Left cardiac atrium (tissue), 4 donors: ENCODE measurements around the gene NT5DC1. TPM values are rescaled to one million over a fixed set of nuclear protein-coding genes. Genes with fewer than 3 reads are reported as not detected.

Source experiments
- ATAC-seq, 2 donors: fragments of 200-7000 bp; cut with Tn5 transposase; one replicate each; pipeline ENCODE4 v1.9.1; 2020; ENCODE audit warnings: mild to moderate bottlenecking in 2 of 2, moderate library complexity in 2 of 2
- DNase-seq: peaks from one replicate; pipeline ENCODE4 v3.0.0-alpha.2; 2020
- intact Hi-C, 2 donors: fragments of 100-400 bp; cut with DNase I; formaldehyde crosslinking; loops; one replicate each; pipeline versions ENCODE4 v1.14.1 to v1.15.1; 2022 to 2023
- total RNA-seq, 2 donors: library from RNA; stranded (reverse); fragmentation: NEBNext Ultra II Directional; extraction: Animal tissue kit (Norgen Biotek cat#: 25700); gene quantifications; one replicate each; pipeline ENCODE4 v1.2.1, GENCODE V29; 2021
- donor health status: DM: no; HTN: yes; CAD: no.
- donor health status: DM: no; HTN: yes; CAD: no; lungs with severe emphysema.
- donor health status: DM: yes; HTN: yes; CAD: no.
- donor health status: Dilated cardiomyopathy.

NT5DC1 gene
- total RNA-seq, 2 donors from 2014 or later: 36.1 to 53.7 TPM

DNA sequence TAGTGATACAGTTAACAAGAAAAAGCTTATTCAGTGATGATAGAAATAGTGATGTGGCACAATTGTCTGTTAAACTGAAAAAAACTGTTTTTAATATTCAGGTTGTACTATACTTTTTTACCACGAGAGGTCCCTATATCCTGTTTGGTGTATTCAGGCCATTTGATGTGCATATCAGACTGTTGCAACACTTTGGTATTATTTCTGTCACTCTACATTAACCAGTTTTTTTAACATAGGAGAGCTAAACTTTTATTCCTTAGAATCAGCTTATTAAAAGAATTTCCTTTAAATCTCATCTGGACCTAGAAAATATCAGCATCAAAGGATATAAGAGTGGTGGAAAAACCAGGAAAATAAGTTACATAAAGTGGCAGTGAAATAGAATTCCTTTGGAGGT lies 116.4 kb downstream of the NT5DC1 start:
- intact Hi-C loops: loop anchor here in 1 of 2 donors (5.0 kb wide), 1 partner anchor 315 kb away; no protein-coding TSS in a partner anchor
- ATAC-seq: peak; percentile 33 to 34
- no peak for DNase-seq

DNA sequence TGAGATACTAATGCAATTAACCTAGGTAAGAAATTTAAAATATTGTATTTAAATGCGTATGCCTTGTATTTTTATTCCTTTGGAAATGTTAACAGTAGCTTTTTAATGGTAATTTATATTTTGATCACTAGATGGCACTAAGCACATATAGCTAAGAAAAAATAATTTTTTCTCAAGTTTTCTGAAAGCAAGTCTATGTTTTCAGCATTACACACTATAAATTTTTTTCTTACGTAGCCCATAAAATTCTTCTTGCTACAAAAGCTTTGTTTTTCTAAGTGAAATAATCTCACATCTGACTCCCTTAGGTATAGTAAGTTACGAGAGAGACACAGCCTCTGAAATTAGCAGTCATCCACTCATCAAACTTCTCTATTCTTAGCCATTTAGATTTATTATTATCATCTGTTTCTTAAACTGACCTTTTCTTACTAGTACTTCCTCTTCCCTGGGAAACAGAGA lies 117.5 kb downstream of the NT5DC1 start:
- intact Hi-C loops: loop anchor here in 1 of 2 donors (5.0 kb wide), 1 partner anchor 314 kb away; no protein-coding TSS in a partner anchor
- ATAC-seq (no peak), DNase-seq (no peak)

DNA sequence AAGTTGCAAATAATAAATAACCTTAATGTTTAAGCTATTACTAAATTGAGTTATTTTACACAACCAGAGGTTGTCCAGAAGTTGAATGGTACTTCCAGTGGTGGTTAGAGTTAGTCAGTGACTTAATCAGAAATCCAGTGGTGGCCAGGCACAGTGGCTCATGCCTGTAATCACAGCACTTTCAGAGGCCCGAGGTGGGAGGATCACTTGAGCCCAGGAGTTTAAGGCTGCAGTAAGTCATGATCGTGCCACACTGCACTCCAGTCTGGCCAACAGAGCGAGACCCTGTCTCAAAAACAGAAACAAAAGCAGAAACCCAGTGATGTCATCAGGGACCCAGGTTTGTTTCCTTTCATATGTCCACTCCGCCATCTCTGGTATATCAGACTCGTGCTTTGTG lies 118.2 kb downstream of the NT5DC1 start:
- no peak for ATAC-seq
- no peak for DNase-seq
- intact Hi-C loops: loop anchor here in 1 of 2 donors (5.0 kb wide), 1 partner anchor 313 kb away; no protein-coding TSS in a partner anchor

- intact Hi-C loops: no loop called here
- ATAC-seq: peak in 1 of 2 donors; percentile 40
- DNase-seq: no peak
These were observed 120.4 kb downstream of the NT5DC1 start for GRCh38 chr6:116221067-116221466.

DNA sequence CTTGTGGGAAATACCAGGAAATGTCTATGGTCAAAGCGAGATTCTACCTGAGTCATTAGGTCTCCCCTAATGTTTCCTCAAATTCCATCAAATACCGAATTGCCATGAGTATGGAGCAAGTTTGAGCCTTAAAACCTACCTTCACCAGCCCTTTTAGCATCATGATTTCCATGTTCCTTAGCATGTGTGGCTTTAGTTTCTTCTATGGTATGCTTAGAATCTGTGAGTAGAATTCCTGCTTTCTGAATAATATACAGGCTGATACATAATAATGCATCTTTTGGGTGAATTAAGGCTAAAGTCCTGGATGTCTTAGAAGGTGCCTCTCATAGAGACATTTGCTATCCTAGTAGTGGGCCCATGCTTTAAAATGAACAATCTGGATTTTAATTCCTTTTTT lies 121.3 kb downstream of the NT5DC1 start:
- DNase-seq (no peak), ATAC-seq (no peak)
- intact Hi-C loops: no loop called here

DNA sequence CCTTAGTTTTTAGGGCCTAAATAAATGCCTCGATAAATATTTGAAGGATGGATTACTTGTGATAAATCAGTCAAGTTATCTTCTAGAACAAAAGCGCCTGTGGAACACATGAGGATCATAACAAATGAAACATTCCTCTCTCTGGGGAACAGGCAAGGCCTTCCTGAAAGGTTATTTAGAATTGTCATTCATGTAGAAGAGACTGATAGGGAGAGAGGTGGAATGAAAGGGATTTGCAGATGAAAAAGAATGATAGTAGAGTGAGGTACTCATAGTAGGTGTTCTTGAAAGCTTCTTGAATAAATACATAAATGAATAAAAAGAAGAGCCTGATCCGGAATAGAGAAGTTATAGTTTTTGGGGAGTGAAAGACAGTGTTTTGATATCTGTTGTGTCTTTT lies 122.7 kb downstream of the NT5DC1 start:
- no peak for ATAC-seq
- no peak for DNase-seq

GRCh38 chr6:116229287-116229913 lies 128.7 kb downstream of the NT5DC1 start:
- peak; percentile 89 for DNase-seq
- intact Hi-C loops: no loop called here
- ATAC-seq: peak; percentile 89 to 97

More for the DNA sequence above, 122.7 kb downstream of the NT5DC1 start:
- intact Hi-C loops: no loop called here

- intact Hi-C loops: no loop called here
- ATAC-seq (no peak), DNase-seq (no peak)
These were observed 134.0 kb downstream of the NT5DC1 start for GRCh38 chr6:116234689-116235088.

- intact Hi-C loops: no loop called here
- no peak for ATAC-seq
- no peak for DNase-seq
These were observed 137.4 kb downstream of the NT5DC1 start for GRCh38 chr6:116238083-116238482.

DNA sequence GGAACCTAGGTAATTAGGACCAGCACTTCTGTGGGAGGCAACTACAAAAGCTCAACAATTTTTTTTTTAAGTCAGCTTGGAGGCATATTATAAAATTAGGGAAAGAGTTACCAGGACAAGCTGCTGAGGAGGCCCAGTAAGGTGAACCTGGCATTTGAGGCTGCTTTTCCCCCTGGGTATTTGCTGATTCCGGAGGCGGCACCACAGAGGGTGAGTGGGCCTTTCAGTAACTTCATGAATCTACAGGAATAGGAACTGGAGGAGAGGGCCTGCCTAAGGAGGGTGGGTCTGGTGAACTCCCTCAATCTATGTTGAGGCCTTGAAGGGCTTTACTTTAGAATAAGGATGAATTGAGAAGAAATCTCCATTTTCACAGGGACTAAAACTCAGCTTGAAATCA lies 138.6 kb downstream of the NT5DC1 start:
- DNase-seq (no peak), ATAC-seq (no peak)
- intact Hi-C loops: no loop called here

GRCh38 chr6:116239856-116240255 lies 139.2 kb downstream of the NT5DC1 start:
- DNase-seq (no peak), ATAC-seq (no peak)
- intact Hi-C loops: no loop called here

GRCh38 chr6:116244284-116244683 lies 143.6 kb downstream of the NT5DC1 start:
- no peak for ATAC-seq
- intact Hi-C loops: no loop called here
- no peak for DNase-seq

- DNase-seq (no peak), ATAC-seq (peak in 1 of 2 donors; percentile 35)
- intact Hi-C loops: no loop called here
These were observed 145.4 kb downstream of the NT5DC1 start for GRCh38 chr6:116246089-116246488.

DNA sequence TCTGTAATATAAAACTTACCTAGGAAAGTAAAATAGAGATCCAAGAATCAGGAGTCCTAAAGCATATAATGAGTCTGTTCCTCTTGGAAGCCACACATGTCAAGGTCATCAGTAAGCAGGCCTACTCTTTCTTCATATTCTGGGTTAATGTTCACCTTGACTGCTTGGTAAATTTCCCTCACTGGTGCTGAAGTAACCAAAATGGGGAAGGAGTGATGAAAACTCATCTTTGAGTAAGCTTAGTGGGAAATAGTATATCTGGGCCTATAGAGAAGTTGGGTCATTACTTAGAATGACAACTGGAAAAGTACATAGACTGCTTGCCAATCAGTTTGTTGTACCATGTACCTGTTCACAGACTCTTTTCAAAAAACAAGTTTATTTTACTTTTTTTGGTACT lies 146.6 kb downstream of the NT5DC1 start:
- ATAC-seq (no peak), DNase-seq (no peak)
- intact Hi-C loops: no loop called here

- DNase-seq (no peak), ATAC-seq (peak; percentile 18 to 23)
- intact Hi-C loops: no loop called here
These were observed 147.9 kb downstream of the NT5DC1 start for GRCh38 chr6:116248577-116248976.

DNA sequence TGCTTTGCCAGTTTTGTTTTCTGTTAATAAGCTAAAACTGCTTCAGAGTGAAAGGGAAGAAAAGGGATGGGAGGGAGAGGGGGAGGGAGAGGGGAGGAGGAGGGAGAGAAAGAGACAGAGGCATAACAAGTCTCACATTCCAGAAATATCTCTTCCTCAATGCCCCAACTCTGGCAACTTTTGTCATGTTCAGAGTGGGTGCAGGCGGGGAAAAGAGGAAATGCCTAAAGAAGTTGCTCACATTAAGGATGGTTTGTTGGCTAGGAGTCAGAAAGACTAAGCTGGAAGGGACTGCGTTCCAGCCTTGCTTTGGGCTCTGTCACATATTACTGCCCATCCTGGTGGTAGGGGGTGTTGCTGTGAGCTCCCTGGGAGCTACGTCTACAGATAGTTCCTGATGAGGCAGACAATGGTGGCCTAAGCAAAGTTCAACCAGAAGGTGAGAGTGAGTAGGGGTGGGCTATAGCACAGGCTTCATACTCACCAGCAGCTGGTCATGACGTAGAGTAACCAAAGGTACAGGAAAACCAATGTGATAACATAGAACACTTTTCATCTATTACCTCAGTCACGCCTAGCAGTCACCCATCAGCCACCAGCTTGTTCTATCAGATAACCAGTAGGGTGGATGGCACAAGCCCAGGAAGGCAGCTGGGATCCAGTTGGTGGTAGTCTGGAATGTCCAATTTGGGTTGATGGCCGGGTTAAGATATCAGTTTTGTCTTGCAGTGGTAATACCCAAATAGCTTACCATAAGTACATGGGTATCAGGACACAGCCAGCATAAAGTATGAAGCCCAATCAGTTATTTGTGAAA lies 151.1 kb downstream of the NT5DC1 start:
- no peak for ATAC-seq
- DNase-seq: no peak
- intact Hi-C loops: no loop called here

- no peak for ATAC-seq
- no peak for DNase-seq
- intact Hi-C loops: no loop called here
These were observed 152.5 kb downstream of the NT5DC1 start for GRCh38 chr6:116253188-116253504.

- ATAC-seq (peak; percentile 99), DNase-seq (peak; percentile 96)
- intact Hi-C loops: no loop called here
These were observed 153.0 kb downstream of the NT5DC1 start, which contains the start of gene TSPYL4 for GRCh38 chr6:116253505-116254296. Gene TSPYL4 (minus strand): TSS chr6:116254075. CDS start chr6:116254008, 67 bp downstream.

GRCh38 chr6:116254297-116255056 lies 153.8 kb downstream of the NT5DC1 start:
- DNase-seq (no peak), ATAC-seq (no peak)
- intact Hi-C loops: no loop called here
